NB4 (cell line): Measurements from ENCODE around the gene RNF133.

Experiments
- MYC ChIP-seq: IDR thresholded peaks from 2 replicates; pipeline ENCODE4 v1.6.1; 2011; ENCODE audit warnings: low read depth, low read length
- TF ChIP-seq, protein P1 (sequence below): IDR thresholded peaks from 2 replicates; pipeline ENCODE4 v1.6.1; 2011; ENCODE audit warnings: low read depth, low read length
- TF ChIP-seq, protein P2 (sequence below): IDR thresholded peaks from one replicate; pipeline ENCODE4 v1.5.1; 2012; ENCODE audit warnings: low read depth, low read length

DNA sequence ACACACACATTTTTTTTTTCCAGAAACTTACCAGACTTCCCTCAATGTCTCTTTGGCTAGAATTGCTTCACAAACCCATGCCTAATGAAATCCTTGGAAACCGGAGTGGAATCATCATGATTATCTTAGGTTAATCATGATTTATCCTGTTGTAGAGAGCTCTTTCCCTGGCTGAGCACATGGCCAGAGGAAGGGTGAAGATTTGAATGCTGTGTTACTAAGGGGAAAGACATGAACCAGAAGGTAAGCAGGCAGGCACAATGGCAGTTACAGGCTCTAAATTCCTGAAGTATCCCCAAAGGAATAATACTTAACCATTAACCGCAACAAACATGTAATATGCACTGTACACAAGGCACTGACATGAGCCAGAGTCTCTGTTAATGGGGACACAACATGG, 7.9 kb upstream of the RNF133 start:
- TF ChIP-seq, protein P1, sequence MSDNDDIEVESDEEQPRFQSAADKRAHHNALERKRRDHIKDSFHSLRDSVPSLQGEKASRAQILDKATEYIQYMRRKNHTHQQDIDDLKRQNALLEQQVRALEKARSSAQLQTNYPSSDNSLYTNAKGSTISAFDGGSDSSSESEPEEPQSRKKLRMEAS: no peak
- TF ChIP-seq MYC: no peak
- TF ChIP-seq, protein P2, sequence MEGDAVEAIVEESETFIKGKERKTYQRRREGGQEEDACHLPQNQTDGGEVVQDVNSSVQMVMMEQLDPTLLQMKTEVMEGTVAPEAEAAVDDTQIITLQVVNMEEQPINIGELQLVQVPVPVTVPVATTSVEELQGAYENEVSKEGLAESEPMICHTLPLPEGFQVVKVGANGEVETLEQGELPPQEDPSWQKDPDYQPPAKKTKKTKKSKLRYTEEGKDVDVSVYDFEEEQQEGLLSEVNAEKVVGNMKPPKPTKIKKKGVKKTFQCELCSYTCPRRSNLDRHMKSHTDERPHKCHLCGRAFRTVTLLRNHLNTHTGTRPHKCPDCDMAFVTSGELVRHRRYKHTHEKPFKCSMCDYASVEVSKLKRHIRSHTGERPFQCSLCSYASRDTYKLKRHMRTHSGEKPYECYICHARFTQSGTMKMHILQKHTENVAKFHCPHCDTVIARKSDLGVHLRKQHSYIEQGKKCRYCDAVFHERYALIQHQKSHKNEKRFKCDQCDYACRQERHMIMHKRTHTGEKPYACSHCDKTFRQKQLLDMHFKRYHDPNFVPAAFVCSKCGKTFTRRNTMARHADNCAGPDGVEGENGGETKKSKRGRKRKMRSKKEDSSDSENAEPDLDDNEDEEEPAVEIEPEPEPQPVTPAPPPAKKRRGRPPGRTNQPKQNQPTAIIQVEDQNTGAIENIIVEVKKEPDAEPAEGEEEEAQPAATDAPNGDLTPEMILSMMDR: no peak
